HG02623 (cell line): Measurements from ENCODE around the gene RABL3.
"Not testable (repeated sequence)": the region's sequence is repeated elsewhere in the genome, so short reads cannot be mapped to it uniquely, and the experiment has no call there.

Experiments used
- ATAC-seq: cut with Tn5 transposase; IDR thresholded peaks from one replicate; pipeline ENCODE4 v1.9.1; 2021; ENCODE audit warnings: moderate library complexity; ENCODE audit not compliant: unreplicated experiment

The RABL3 gene

DNA sequence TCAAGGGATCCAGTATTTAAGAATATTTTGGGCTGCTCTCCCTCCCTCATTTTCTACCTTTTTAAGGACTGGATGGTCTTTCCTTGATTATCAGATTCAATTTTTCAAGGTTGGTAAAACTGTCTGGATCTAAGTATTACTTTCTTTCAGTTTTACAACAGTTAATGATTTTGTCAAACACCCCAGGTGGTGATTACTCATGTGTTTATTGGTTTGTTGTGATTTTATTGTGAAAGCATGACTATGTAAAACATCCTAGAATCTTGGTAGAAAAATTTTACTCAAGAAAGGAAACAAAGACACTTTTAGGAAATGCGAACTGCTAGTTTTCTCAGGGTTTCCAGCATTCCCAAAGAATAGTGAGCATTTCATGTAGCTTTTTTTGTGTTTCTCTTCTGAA lies 7.5 kb upstream of the RABL3 start:
- ATAC-seq: peak; percentile 68

DNA sequence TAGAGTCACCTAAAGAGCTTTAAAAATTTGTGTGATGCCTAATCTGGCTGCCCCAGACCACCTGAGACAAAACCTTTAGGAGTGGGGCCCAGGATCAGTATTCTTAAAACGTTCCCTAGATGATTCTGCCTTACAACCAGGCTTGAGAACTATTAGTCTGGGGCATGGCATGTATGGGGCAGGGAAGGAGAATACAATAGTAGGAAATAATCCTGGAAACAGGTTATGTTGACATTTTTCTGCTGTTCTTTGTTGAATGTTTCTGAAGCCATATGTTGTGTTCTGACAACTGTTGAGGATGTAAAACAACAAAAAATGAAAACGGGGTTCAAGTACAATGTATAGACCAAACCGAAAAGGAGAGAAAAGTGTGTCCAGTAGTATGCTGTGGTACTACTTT lies 3.1 kb upstream of the RABL3 start:
- ATAC-seq: no peak

DNA sequence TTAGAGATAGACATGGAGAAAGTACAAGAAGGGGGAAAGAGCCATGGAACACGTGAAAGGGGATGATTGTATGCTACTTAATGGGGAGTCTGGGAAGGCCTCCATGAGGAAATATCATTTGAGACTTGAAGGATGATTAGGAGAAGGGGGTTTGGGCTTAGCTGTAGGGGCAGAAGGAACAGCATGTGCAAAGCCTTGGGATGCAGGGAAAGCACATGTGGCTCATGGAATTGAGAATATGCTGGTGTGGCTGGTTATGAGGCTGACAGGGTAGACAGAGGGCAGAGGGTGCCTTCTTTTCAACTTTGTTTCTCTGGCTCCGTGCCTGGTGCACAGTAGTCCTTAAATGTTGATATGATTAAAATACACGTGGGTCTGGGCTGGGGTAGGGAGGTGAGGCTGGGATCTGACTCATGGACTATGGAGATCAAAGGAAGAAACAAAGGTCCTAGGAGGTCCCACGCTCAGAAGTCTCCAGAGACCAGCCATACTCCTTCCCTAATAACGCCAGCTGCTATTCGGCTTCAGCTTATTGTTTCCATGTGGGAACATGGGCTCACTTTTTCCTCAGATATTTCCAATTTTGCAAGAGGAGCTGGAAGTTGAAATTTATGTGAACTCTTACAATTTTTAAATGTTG lies 1.4 kb upstream of the RABL3 start:
- no peak for ATAC-seq

DNA sequence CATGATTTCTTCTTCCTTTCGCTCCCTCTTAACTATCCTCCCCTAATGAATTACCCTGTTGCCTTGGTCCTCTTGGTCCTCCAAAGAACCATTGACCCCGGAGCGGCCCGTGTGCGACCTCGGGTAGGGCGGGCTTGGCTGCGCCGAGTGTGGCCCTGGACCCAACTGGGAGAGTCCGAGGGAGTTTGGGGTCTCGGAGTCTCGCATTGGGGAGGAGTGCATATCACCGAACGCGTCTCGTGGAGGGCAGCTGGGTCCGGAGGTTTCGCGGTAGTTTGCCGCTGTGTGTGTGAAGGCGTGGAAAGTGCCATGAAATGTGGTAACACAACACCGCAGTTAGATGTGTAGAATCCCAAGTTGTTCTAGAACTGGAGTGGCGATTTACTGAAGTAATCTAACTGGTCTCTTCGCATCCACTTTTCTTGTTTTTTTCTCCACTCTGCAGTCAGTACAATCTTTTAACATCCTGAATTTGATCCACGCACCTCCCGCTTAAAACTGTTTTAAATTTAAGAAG lies 591 bp upstream of the RABL3 start:
- ATAC-seq: peak; percentile 11

DNA sequence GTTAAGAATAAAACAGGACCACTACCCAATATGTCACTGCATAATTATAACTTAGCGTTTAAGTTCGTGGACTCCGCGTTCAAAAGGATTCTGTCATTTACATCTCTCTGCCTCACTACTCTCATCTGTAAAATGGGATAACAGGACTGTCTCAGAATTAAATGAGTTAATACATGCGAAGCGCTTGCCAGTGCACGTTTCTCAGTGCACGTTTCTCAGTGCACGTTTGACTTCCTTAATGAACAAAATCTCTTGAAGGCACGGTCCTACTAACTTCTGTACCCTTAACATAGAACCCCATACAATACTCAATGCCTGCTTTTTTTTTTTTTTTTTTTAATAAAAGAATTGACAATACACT lies 499 bp downstream of the RABL3 start:
- no peak for ATAC-seq

DNA sequence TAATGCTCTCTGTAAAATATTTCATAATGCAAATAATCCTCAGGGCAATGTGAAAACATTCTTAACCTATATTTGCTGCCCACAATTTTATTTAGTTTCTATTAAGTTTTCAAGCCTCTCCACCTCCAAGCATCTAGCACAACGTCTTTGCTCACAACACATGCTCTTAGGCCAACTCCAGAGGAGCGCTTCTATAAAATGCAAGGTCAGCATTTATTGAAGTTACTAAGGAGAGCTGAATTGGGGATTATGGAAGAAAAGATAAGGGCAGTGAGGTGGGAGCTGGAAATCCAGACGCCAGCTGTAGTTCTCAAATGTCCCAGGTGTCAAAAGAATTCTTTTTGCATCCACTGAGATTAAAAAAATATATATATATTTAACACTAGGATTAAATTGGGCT lies 996 bp downstream of the RABL3 start:
- ATAC-seq: no peak

DNA sequence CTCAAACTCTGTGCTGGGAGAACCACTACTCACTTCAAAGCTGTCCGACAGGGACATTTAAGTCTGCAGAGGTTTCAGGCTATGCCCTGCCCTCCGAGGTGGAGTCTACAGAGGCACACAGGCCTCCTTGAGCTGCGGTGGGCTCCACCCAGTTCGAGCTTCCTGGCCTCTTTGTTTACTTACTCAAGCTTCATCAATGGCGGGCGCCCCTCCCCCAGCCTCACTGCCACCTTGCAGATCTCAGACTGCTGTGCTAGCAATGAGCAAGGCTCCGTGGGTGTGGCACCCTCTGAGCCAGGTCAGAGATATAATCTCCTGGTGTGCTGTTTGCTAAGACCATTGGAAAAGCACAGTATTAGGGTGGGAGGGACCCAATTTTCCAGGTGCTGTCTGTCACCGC lies 4.3 kb downstream of the RABL3 start:
- ATAC-seq: not testable (repeated sequence)

DNA sequence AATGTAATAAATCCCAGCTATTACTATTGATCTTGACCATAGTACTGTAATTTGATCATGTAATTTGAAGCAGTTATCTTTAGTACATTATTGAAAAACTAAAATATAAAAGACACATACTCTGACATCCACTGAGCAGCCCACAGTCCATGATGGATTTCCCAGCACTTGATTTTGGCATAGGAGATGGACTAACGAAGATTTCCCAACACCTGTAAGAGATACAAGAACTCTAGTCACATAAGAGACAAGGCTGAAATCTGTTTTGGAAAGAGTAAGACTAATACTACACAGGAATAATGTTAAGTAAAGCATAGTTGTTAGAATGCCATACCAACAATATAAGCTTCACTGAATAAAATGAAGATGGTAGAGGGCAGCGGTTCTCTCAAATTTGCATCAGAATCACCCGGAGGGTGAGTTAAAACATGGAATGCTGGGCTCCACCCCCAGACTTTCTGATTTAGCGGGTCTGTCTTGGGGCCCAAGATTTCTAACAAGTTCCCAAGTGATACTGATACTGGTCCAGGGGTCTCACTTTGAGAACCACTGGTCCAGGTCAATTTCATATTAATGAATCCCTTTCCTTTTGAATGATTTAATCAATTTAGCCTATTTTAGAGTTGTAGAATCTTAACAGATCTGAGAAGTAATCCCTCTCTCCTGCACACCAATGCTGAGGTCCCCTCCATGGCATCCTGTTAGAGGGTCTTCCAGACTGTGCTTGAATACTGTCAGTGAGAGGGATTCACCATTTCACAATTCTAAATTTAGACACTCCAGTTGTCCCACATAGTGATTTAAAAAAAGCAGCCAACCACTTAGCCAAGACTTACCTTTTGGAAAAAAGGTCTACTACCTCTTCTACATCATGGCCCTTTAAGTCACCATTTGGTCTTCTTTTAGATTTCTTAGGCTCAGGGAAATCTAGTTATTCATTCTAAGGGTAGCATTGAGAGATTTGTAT lies 11.5 kb downstream of the RABL3 start:
- ATAC-seq: no peak

DNA sequence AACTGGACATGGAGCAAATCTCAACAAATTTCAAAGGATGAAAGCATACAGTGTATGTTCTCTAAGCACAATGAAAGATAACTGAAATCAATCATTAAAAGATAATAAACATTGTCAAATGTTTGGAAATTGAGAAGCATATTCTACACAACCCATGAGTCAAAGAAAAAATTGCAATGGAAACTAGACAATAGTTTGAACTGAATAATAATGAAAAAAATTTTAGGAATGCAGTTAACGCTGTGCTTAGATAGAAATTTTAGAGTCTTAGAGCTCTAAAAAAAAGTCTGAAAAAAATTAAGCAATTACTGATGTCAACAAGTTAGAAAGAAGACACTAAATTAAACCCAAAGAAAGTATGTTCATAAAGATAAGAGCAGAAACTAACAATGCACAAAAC lies 15.5 kb downstream of the RABL3 start:
- ATAC-seq: no peak

DNA sequence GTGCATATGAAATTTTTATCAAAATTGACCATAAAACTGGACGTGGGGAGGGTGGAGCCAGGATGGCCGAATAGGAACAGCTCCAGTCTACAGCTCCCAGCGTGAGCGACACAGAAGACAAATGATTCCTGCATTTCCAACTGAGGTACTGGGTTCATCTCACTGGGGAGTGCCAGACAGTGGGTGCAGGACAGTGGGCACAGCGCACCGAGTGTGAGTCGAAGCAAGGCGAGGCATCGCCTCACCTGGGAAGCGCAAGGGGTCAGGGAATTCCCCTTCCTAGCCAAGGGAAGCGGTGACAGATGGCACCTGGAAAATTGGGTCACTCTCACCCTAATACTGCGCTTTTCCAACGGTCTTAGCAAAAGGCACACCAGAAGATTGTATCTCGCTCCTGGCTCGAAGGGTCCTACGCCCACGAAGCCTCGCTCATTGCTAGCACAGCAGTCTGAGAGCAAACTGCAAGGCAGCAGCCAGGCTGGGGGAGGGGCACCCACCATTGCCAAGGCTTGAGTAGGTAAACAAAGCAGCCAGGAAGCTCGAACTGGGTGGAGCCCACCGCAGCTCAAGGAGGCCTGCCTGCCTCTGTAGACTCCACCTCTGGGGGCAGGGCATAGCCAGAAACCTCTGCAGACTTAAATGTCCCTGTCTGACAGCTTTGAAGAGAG lies 23.0 kb downstream of the RABL3 start:
- ATAC-seq: not testable (repeated sequence)

DNA sequence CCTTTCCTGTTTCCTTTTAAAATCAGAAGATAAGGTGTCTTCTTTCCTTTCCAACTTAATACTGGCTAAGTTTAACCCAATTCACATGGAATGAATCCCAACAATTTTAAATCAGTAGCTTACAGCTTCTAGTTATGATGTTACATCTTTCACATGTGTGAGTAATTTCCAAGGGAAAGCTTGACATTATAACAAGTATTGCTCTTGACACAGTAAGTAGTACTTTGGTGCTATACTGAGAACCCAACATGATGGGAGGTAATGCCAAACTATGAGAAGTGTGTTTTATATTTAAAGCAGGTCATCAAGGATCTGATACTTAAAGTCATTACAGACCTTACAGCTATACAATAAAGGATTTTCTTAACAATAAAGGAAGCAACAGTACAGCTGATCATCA lies 29.1 kb downstream of the RABL3 start:
- no peak for ATAC-seq

DNA sequence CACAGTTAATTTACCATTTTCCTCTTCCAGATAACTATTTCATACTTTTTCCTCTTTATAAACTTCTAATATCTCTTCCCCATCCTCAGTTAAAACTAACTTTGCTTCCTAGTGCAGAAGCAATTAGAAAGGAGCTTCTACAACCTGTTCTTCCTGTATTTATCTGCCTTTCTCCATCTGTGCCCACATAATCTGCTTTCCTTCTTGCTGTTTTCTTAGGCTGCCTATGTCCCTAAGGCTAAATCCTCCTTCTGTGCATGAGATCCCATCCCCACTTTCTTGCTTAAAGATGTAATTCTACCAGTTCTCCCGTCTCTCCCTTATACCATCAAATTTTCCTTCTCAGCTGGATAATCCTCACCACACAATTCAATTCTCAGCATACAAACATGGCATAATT lies 31.9 kb downstream of the RABL3 start:
- ATAC-seq: no peak

DNA sequence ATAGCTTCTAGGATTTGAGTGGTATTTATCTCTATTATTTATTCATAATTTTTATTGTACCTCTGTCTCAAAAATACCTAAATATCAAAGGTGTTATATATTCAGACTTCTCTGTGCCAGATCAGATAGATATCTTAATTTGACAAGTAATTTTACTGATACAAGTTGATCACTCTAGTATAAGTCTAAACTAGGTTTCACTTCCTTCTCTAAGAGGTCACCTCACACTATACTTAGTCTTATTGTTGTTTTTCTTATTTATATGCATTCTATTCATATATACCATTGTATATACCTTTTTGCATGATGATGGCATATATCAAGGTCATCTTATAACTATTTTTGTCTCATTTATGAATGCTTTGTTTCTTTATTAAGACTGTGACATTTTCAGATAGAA lies 33.9 kb downstream of the RABL3 start:
- peak; percentile 80 for ATAC-seq

DNA sequence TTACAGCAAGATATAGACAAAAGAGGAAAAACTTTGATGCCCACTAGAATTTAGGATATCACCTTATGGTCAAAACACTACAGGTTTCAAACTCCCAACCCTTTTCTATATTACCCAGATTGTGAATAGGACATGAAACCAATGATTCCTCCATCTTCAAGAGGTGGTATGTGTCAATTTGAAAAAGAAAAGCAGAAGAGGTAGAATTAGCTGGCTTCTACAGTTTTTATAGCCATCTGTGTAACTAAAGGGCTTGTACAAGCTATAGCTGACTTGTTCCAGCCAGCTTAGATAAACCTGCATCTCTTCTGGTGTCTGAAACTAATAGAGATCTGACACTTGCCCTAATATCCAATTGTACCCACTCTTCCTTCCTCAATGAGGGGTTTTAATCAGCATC lies 35.4 kb downstream of the RABL3 start:
- ATAC-seq: no peak

DNA sequence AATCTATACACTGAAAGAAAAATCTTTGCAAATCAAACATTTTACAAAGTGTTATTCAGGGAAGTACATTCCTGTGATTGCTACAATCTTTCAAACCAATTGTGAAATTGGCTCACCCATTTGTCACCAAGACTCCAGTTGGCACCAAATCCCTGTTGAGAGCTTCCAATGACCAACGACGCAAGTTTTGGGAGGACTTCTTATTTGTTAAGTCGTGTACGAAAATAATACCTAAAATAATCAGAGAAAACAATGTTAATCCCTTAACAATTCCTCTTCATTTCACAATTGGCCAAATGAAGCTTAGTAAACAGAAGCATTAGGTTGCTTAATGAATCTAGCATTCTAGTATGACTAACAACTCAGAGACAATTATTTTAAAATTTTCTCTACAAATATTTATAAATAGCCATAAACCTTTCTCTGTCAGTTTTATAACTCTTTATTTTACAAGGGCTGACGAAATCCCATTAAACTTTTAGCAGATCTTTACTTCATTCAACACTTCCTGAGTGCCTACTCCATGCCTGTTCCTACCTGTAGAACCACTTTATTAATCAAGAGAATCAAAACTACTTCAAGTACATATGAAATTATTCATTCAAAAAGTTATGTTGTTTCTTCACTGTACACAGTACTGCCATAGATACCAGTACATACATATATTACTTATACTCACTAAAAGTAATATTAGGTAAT lies 36.3 kb downstream of the RABL3 start:
- no peak for ATAC-seq

DNA sequence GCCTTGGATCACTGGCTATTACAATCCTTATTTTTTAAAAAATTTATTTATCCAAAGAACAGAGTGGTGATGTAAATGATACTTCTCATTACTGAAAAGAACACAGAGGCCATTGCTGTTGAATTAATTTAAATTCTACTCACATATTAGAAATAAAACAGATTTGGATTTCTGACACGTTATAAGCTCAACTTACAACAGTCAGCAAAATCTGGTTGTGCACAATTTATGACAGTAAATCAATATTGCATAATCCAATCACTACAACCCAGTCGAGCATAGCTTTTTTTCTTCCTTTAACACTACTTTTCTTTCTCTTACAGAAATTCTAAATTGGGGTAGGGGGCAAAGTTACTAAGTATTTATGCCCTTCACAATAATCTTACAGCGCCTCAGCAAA lies 43.0 kb downstream of the RABL3 start:
- no peak for ATAC-seq

DNA sequence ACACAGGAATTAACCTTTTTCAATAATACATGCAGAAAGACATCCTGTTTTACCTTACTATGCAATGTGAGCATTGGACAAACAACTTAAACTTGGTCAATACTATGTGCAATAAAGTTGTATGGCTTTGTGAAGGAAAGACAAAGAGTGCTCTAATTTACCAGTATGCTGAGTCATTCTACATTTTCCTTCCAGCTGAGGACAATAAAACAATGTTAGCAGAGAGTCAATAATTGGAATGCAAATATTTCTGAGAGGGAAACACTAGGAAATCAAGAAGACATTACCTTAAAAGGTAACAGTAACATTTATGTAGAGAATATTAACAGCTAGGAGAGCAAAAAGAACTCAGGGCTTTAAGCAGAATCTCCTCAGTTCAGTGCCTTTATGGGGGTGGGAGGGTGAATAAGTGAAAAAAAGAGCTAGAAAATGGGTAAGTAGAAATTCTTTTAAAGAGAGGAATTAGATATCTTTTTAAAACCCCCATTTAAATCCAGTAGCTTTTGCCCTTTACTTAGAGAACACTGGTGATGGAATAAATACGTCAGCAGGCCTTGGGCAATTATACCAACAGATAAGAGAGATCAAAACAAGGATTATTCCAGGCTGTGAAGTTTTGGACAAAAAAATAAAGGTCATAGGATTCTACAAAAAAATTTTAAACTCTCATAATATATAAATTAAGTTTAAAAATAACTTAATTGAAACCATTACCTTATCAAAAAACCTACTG lies 48.7 kb downstream of the RABL3 start:
- no peak for ATAC-seq

DNA sequence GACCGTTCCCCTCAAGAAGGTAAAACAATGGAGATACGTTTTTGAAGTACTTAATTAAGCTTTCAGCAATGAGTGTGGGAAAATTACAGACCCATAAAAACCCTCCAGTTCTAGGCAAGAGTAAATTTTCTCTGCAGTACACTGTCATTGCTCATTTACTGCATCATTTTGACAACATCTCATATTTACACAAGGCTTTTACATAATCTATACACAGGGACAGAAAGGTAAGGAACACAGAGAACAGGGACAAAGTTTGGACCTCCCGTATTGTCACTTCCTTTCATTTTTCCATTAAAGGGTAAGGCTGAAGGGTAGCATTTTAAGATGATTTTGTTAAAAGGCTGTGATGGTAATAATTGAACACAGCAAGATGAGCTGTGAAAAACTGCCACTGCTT lies 52.9 kb downstream of the RABL3 start:
- ATAC-seq: no peak

DNA sequence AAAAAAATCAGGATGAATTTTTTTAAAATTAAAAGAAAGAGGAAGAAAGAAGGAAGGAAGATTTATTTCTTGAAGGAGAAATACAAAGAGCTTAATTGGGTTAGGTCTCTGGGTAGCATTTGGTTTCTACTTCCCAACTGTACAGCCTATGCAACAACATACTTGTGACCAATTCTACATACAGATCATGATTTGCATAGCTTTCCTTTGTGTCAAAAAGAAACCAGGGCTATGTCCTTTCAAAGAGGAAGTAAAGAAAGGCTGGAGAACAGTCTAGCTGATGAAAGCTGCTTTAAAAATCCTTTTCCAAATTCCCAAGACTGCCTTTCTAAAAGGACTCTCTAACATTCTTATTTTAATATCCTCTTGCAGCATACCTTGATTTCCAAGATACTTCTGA lies 54.2 kb downstream of the RABL3 start:
- ATAC-seq: peak; percentile 100

DNA sequence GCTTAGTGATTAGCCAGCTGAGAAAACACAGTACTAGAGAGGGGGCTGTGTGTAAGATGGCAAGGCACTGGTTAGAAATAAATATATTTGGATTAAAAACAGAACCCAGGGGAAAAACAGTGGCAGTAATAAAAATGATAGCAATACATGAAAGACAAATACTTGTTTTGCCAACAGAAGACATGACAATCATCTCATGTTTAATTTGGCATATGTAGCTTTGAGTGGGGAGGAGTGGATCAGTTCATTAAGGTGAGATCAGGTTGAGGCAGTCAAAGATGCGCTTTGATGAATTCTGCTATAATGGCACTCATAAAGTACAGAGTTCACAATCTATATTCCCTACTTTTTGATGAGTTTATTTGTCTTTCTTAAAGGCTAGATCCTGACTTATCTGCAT lies 56.9 kb downstream of the RABL3 start:
- no peak for ATAC-seq
